CD8-positive, alpha-beta memory T cell (primary cell): ENCODE data around the gene LRRC56. TPM values are rescaled to one million over a fixed set of nuclear protein-coding genes. Genes with fewer than 3 reads are reported as not detected.

ENCODE experiments used
- CTCF ChIA-PET: fragments of 350-600 bp; sonication (Branson Sonifier 250); formaldehyde crosslinking; loops from one replicate; lab custom pipeline; 2021; ENCODE audit warnings: antibody characterized with exemption; lab: Charles Lee
- POLR2A ChIA-PET: fragments of 350-600 bp; sonication (Branson Sonifier 250); formaldehyde crosslinking; loops from one replicate; lab custom pipeline; 2021; ENCODE audit warnings: antibody characterized with exemption; lab: Charles Lee
- DNase-seq, 5 donors: peaks; one replicate each; pipeline versions ENCODE4 v3.0.0 to v3.0.0-alpha.2; 2020 to 2022; ENCODE audit warnings: mixed read lengths in 1 of 5
- H3K27ac ChIP-seq: one replicate; pipeline ENCODE4 v1.7.0; 2013; ENCODE audit warnings: low read depth, mild to moderate bottlenecking, low read length, moderate library complexity
- H3K27me3 ChIP-seq: 2 replicates; pipeline ENCODE4 v1.7.0; 2013; ENCODE audit warnings: low read length, mild to moderate bottlenecking; ENCODE audit not compliant: insufficient read depth, poor library complexity, severe bottlenecking
- H3K36me3 ChIP-seq: 2 replicates; pipeline ENCODE4 v1.7.0; 2013; ENCODE audit warnings: mild to moderate bottlenecking, low read length, moderate library complexity; ENCODE audit not compliant: insufficient read depth
- H3K4me1 ChIP-seq: 2 replicates; pipeline ENCODE4 v1.7.0; 2013; ENCODE audit warnings: mild to moderate bottlenecking, low read length, moderate library complexity; ENCODE audit not compliant: insufficient read depth
- H3K4me3 ChIP-seq: 2 replicates; pipeline ENCODE4 v1.7.0; 2013; ENCODE audit warnings: mild to moderate bottlenecking, low read length
- H3K9me3 ChIP-seq: 2 replicates; pipeline ENCODE4 v1.7.0; 2013; ENCODE audit warnings: mild to moderate bottlenecking, low read length
- H3K27ac Mint-ChIP-seq, 8 donors: one replicate each; pipeline ENCODE4 v1.8.0; 2020 to 2021; ENCODE audit warnings: mixed read lengths in 8 of 8, mild to moderate bottlenecking in 6 of 8, inconsistent platforms in 3 of 8, moderate library complexity in 3 of 8
- H3K27me3 Mint-ChIP-seq, 2 donors: one replicate each; pipeline ENCODE4 v1.8.0; 2020 to 2021; ENCODE audit warnings: mixed read lengths in 2 of 2, mild to moderate bottlenecking in 1 of 2, moderate library complexity in 1 of 2
- H3K36me3 Mint-ChIP-seq, 3 donors: one replicate each; pipeline ENCODE4 v1.8.0; 2020 to 2021; ENCODE audit warnings: mixed read lengths in 3 of 3, inconsistent platforms in 1 of 3, mild to moderate bottlenecking in 1 of 3
- H3K4me1 Mint-ChIP-seq, 3 donors: one replicate each; pipeline ENCODE4 v1.8.0; 2020 to 2021; ENCODE audit warnings: mixed read lengths in 3 of 3, inconsistent platforms in 1 of 3, mild to moderate bottlenecking in 1 of 3
- H3K4me3 Mint-ChIP-seq, 7 donors: one replicate each; pipeline ENCODE4 v1.8.0; 2020 to 2021; ENCODE audit warnings: mixed read lengths in 7 of 7, mild to moderate bottlenecking in 6 of 7, moderate library complexity in 4 of 7, inconsistent platforms in 2 of 7
- H3K9me3 Mint-ChIP-seq, 5 donors: one replicate each; pipeline ENCODE4 v1.8.0; 2020 to 2022; ENCODE audit warnings: mixed read lengths in 5 of 5, mild to moderate bottlenecking in 3 of 5, moderate library complexity in 2 of 5, inconsistent platforms in 1 of 5
- polyA plus RNA-seq: library from polyadenylated mRNA; unstranded; fragments of 300-500 nt; fragmentation: Illumina TruSeq; gene quantifications from one replicate; pipeline ENCODE4 v1.2.3, GENCODE V29; 2021
- total RNA-seq, 2 experiments: library from RNA; stranded (reverse); gene quantifications; one replicate each; pipeline ENCODE4 v1.2.3, GENCODE V29; 2021

Gene LRRC56
- total and polyA plus RNA-seq, 3 experiments from 2014 or later, result 0.81 to 2.1 (median 1.8) TPM

DNA sequence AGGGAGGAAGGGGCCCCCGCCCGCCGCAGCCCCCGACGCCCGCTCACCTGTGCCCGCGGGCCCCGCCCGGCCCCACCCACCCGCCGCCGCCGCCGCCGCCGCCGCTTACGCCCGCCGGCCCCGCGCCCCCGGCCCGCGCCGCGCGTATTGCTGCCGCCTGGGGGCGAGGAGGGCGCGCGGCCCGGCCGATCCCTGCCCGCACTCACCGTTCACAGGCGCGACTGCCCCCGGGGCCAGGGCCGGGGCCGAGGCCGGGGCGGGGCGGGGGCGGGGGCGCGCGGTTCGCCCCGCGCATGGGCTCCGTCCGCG is 2.2 kb upstream of the LRRC56 start:
- CTCF ChIA-PET, result interaction anchor here (0.8 to 2.8 kb wide), 7 partner anchors 13 to 162 kb away, joined by 3 to 16 read pairs (median 3); partner anchors contain the start of gene PHRF1
- Histone ChIP-seq H3K4me3 (no peak overlapping the region), H3K27ac (no peak overlapping the region), H3K4me1 (peaks cover 37% of the 10 kb centered on the region), H3K27me3 (no peaks in the 10 kb centered on the region), H3K36me3 (no peaks in the 10 kb centered on the region), H3K9me3 (no peaks in the 10 kb centered on the region)
- DNase-seq, result no peak
- Mint-ChIP-seq H3K36me3 (peaks cover 0 to 15% (median 0%) of the 10 kb centered on the region in 3 donors), H3K4me3 (peak overlapping the region in 1 of 7 donors; percentile 34), H3K9me3 (no peaks in the 10 kb centered on the region), H3K27ac (no peak overlapping the region), H3K4me1 (peaks cover 3 to 32% (median 11%) of the 10 kb centered on the region in 3 donors), H3K27me3 (peaks cover 0 to 4% of the 10 kb centered on the region in 2 donors)
- POLR2A ChIA-PET, result interaction anchor here (1.9 to 2.8 kb wide), 4 partner anchors 28 to 161 kb away, joined by 9 to 16 read pairs (median 12); partner anchors contain the start of genes PHRF1, RNH1 and TMEM80

DNA sequence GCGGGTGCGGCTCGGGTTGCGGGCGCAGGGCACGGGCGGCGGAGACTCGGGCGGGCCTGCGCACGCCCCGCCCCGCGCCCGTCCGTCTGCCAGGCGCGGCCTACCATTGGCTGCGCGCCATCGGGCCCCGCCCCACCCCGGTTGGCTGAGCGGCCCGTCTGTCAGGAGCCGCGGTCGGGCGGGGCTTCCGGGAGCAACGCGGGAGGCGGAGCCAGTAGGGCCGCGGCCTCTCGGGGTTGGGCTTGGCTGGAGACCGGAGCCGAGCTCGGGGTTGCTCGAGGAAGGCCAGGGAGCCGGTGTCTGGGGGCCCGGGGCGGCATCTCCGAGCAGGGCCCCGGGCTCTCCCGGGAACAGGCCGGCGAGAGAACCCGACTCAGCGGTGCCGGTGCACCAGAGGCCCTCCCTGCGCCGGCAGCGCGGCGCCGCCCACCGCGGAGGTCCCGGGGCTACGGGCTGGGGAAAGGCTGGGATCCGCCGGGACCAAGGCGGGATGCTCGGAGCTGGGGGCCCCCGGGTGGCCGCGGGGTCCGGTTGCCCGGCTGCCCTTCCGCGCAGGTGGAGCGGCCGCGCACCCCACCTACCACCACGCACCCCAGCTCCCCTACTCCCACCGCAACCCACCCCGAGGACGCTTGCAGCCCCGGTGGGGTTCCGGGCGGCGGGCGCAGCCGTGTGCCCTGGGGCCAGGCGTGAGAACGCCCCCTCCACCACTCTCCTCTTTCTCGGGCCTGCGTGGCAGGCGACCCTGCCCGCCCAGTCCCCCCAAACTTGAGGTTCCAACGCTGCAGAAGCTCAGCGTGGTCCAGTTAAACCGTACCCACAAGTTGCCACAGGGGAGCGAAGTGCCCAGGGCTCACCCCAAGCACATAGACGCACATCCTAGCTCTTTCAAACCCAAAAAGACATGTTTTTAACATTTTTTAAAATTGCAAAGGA is 1.5 kb upstream of the LRRC56 start, which contains the start of gene HRAS:
TSS of gene HRAS (minus strand) at position 58 of the 936 bp plus-strand sequence.
- peaks cover 37% of the 10 kb centered on the region for H3K4me1 ChIP-seq
- peak within 1 kb of the TSS; percentile 88 to 98 (median 93) for H3K4me3 Mint-ChIP-seq
- H3K36me3 ChIP-seq, result no peaks in the 10 kb centered on the region
- ChIA-PET CTCF (interaction anchor here (1.0 to 2.8 kb wide), 12 partner anchors 17 to 191 kb away, joined by 3 to 16 read pairs (median 3); partner anchors contain the start of gene PHRF1), POLR2A (interaction anchor here (0.6 to 2.8 kb wide), 11 partner anchors 17 to 275 kb away, joined by 3 to 16 read pairs (median 3); partner anchors contain the start of genes PHRF1, RNH1, RPLP2 and TMEM80)
- H3K4me1 Mint-ChIP-seq, result peaks cover 3 to 32% (median 11%) of the 10 kb centered on the region in 3 donors
- peak within 1 kb of the TSS; percentile 64 for H3K4me3 ChIP-seq
- H3K9me3 ChIP-seq, result no peaks in the 10 kb centered on the region
- DNase-seq, result peak; percentile 94 to 97 (median 96)
- peaks cover 0 to 4% of the 10 kb centered on the region in 2 donors for H3K27me3 Mint-ChIP-seq
- no peaks in the 10 kb centered on the region for H3K27me3 ChIP-seq
- H3K9me3 Mint-ChIP-seq, result no peaks in the 10 kb centered on the region
- peak within 1 kb of the TSS; percentile 86 for H3K27ac ChIP-seq
- H3K36me3 Mint-ChIP-seq, result peaks cover 0 to 14% (median 0%) of the 10 kb centered on the region in 3 donors
- H3K27ac Mint-ChIP-seq, result peak within 1 kb of the TSS; percentile 93 to 100 (median 97)

DNA sequence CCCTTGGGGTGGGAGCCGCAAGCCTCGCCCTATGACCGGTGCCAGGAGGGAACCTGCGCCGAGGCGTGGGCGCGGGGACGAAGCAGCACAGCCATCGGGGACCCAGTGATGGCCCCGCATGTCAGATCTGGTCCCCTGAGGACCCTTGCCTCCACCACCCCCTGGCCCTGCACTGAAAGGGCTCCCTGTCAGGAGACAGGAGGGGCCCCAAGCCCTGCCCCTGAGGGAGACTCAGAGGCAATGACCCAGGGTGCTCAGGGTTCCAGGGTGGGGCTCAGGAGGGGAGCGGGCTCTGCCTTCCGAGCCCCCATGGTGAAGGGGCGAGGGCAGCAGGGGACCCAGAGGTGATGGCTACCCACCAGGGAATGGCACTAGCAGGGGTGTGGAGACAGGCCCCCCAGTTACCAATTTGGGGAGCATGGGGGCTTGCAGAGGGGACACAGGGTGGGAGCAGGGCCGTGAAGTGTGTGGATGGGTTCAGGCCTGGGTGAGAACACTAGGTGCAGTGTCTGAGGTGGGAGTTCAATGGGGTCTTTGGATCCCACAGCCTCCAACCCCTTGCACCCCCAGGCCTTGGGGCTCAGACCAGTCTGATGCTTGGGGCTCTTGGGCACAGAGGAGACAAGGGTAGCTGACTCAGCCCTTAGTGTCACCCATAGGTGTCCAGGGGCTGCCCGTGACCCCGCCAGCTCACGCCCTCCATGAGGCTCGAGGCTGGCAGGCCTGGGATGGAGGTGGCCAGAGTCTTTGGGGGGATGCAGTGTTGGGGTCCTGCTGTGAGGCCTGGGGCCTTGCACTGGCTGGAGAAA is 499 bp downstream of the LRRC56 start:
- DNase-seq, result no peak
- CTCF ChIA-PET, result interaction anchor here (1.1 to 1.3 kb wide), 3 partner anchors 17 to 329 kb away, joined by 3 read pairs; no protein-coding TSS in a partner anchor
- peaks cover 3 to 29% (median 11%) of the 10 kb centered on the region in 3 donors for H3K4me1 Mint-ChIP-seq

DNA sequence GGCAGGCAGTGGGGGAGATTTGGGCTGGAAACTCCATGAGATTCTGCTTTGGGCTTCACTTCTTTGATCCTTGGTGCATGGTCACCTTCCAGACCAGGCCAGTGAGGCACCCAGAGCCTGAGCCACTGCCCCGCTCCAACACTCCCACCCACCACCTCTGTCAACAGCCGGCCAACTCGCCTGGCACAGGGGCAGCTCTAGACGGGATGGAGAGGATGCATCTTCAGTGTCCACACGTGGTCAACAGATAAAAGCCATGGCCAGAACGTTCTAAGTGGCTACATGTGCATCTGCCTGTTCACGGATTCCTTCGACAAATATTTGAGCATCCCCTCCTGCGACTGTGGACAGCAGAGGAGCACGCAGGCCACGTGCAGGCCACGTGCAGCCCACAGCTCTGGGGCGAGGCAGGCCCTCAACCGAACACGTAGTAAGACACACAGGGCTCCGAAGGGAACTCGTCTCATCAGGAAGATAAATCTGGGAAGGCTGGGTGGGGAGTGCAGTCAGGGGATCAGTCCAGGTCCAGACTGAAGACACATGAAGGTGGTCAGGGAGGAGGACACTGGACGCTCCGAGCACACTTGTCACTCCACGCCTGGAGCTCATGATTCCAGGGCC is 1.2 kb downstream of the LRRC56 start:
- Mint-ChIP-seq H3K4me1 (peaks cover 3 to 29% (median 11%) of the 10 kb centered on the region in 3 donors), H3K36me3 (peaks cover 0 to 7% (median 0%) of the 10 kb centered on the region in 3 donors), H3K27me3 (peaks cover 0 to 4% of the 10 kb centered on the region in 2 donors), H3K27ac (peak overlapping the region in 6 of 8 donors; percentile 84 to 100 (median 92)), H3K4me3 (peak overlapping the region; percentile 9 to 98 (median 44)), H3K9me3 (no peaks in the 10 kb centered on the region)
- H3K27ac ChIP-seq, result no peak overlapping the region
- H3K9me3 ChIP-seq, result no peaks in the 10 kb centered on the region
- H3K4me3 ChIP-seq, result no peak overlapping the region
- no peaks in the 10 kb centered on the region for H3K36me3 ChIP-seq
- H3K27me3 ChIP-seq, result no peaks in the 10 kb centered on the region
- no peak for DNase-seq
- POLR2A ChIA-PET, result interaction anchor here (0.8 kb wide), 1 partner anchor 15 kb away, joined by 3 read pairs; no protein-coding TSS in a partner anchor
- H3K4me1 ChIP-seq, result peaks cover 36% of the 10 kb centered on the region
- CTCF ChIA-PET, result interaction anchor here (1.1 to 1.3 kb wide), 3 partner anchors 16 to 329 kb away, joined by 3 read pairs; no protein-coding TSS in a partner anchor

More for the DNA sequence above, 499 bp downstream of the LRRC56 start:
- H3K27ac ChIP-seq, result peak overlapping the region; percentile 86
- H3K4me1 ChIP-seq, result peaks cover 37% of the 10 kb centered on the region
- peak overlapping the region; percentile 50 for H3K4me3 ChIP-seq
- no peaks in the 10 kb centered on the region for H3K36me3 ChIP-seq
- H3K36me3 Mint-ChIP-seq, result peaks cover 0 to 7% (median 0%) of the 10 kb centered on the region in 3 donors
- H3K27me3 ChIP-seq, result no peaks in the 10 kb centered on the region
- H3K27ac Mint-ChIP-seq, result peak overlapping the region; percentile 79 to 100 (median 92)
- POLR2A ChIA-PET, result interaction anchor here (2.8 kb wide), 1 partner anchor 38 kb away, joined by 16 read pairs; the partner anchor contains the start of gene PHRF1
- no peaks in the 10 kb centered on the region for H3K9me3 ChIP-seq
- H3K4me3 Mint-ChIP-seq, result peak overlapping the region; percentile 55 to 98 (median 75)
- peaks cover 0 to 4% of the 10 kb centered on the region in 2 donors for H3K27me3 Mint-ChIP-seq
- H3K9me3 Mint-ChIP-seq, result no peaks in the 10 kb centered on the region

DNA sequence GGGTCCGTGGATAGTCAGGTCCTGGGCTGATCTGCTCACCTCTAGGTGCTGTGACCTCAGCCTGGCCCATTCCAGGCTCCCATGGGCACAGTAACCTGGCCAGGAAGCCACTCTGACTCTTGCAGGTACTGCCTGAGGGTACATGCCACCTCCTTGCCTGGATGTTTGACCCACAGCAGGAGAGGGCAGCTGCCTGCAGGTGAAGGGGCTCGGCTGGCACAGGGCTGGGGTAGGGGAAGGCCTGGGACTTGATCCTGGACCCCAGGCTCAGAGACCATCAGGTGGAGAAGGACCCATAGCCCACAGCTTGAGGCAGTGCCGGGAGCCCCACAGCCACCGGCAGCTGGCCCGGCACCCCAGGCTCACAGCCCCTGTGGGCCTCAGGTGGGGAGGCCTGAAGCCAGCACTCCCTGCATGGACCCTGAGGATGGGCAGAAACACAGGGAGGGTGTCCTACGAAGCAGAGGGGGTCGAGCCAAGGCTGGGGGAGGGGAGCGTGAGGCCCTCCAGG is 2.7 kb downstream of the LRRC56 start:
- ChIA-PET POLR2A (no interaction called here), CTCF (interaction anchor here (0.8 to 1.1 kb wide), 2 partner anchors 14 to 15 kb away, joined by 3 read pairs; no protein-coding TSS in a partner anchor)
- Histone ChIP-seq H3K4me1 (peaks cover 24% of the 10 kb centered on the region), H3K27ac (no peak overlapping the region), H3K36me3 (no peaks in the 10 kb centered on the region), H3K4me3 (no peak overlapping the region), H3K27me3 (no peaks in the 10 kb centered on the region), H3K9me3 (no peaks in the 10 kb centered on the region)
- no peak overlapping the region for H3K4me3 Mint-ChIP-seq
- peak in 1 of 5 donors; percentile 47 for DNase-seq
- peaks cover 0 to 4% of the 10 kb centered on the region in 2 donors for H3K27me3 Mint-ChIP-seq
- H3K36me3 Mint-ChIP-seq, result peaks cover 0 to 4% (median 0%) of the 10 kb centered on the region in 3 donors
- H3K4me1 Mint-ChIP-seq, result peaks cover 3 to 25% (median 11%) of the 10 kb centered on the region in 3 donors
- H3K9me3 Mint-ChIP-seq, result no peaks in the 10 kb centered on the region
- H3K27ac Mint-ChIP-seq, result no peak overlapping the region

DNA sequence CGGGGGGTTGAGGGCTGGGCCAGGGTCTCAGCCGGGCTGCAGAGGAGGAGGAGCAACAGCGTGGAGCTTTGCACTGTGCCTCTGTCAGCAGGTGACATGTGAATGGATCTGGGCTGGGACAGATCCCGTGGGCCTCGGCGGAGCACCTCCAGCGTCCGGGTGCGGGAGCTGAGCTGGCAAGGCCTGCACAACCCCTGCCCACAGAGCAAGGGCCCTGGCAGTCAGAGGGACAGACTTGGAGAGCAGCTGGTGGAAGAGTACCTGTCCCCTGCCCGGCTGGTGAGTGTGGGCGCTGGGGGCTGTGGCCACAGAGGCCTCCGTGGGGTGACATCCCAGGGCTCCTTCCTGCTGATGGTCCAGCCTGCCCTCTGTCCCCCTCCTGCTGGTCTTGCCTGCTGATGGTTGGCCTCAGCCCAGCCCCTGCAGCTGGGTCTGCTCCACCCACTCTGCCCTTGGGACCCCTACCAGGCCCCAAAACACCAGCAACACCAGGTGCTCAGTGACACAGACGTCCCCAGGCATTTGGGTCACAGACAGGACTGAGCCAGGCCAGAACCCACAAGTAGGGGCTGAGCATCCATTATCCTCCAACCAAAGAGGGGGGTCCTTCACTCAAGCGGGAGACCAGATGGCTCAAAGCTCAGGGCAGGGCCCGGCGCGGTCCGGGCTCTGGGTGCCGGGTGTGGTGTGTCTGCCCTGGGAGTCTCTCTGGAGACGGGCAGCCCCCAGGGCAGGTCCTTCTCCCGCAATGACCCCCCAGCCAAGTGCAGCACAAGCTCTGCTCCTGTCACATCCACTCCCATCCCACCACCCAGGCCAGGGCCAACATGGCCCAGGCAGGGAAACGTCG is 3.5 kb downstream of the LRRC56 start:
- Histone ChIP-seq H3K9me3 (no peaks in the 10 kb centered on the region), H3K4me1 (peaks cover 24% of the 10 kb centered on the region), H3K27me3 (no peaks in the 10 kb centered on the region), H3K36me3 (no peaks in the 10 kb centered on the region), H3K27ac (no peak overlapping the region), H3K4me3 (no peak overlapping the region)
- H3K4me1 Mint-ChIP-seq, result peaks cover 3 to 25% (median 11%) of the 10 kb centered on the region in 3 donors
- ChIA-PET POLR2A (no interaction called here), CTCF (interaction anchor here (0.8 to 1.1 kb wide), 2 partner anchors 14 to 15 kb away, joined by 3 read pairs; no protein-coding TSS in a partner anchor)
- H3K27ac Mint-ChIP-seq, result no peak overlapping the region
- no peak overlapping the region for H3K4me3 Mint-ChIP-seq
- H3K9me3 Mint-ChIP-seq, result no peaks in the 10 kb centered on the region
- peaks cover 0 to 4% (median 0%) of the 10 kb centered on the region in 3 donors for H3K36me3 Mint-ChIP-seq
- peaks cover 0 to 4% of the 10 kb centered on the region in 2 donors for H3K27me3 Mint-ChIP-seq
- no peak for DNase-seq
